ENCODE measurements around the gene LRRC56.
A peak's percentile ranks its signal among the peaks of the same experiment; 100 is the strongest.

Gene LRRC56

DNA sequence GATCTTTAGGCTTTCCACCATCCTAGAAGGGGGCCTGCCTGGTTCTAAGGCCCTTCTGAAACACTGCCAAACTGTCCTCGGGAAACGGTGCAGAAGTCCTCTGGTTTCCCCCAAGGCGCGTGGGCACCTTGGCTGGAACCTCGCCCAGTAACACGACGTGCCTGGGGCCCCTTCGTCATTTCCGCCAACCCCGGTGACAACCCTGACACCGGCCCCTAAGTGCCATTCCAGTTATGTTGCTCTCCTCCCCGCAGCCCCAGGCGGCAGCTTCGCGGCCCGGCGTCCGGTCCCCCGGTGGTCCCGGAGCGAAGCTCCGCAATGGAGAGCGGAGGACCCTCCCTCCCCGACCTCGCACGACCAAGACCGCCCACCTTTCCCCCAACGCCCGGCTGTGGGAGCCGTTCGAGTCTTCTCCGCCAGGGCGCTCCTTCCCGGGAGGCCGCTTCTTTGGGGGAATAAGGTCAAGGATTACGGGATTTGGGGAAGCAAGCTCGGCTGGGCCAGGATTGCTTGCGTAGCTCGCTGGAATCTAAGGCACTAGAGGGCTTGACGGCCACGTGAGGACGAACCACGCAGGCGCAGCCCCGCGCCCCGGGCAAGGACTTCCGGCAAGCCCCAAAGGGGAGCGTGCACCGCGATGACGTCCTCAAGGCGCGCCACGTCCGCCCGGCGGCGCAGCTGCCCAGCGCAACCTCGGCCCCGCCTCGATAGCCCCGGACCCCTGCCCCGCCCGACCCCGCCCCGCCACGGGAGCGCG lies 30.9 kb upstream of the LRRC56 start (continued):
- TF ChIP-seq, protein P1, sequence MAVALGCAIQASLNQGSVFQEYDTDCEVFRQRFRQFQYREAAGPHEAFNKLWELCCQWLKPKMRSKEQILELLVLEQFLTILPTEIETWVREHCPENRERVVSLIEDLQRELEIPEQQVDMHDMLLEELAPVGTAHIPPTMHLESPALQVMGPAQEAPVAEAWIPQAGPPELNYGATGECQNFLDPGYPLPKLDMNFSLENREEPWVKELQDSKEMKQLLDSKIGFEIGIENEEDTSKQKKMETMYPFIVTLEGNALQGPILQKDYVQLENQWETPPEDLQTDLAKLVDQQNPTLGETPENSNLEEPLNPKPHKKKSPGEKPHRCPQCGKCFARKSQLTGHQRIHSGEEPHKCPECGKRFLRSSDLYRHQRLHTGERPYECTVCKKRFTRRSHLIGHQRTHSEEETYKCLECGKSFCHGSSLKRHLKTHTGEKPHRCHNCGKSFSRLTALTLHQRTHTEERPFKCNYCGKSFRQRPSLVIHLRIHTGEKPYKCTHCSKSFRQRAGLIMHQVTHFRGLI (tag by site-specific recombination; IDR thresholded peaks at IDR 0.05) = no peak
- TF ChIP-seq ZNF530 (tag by site-specific recombination; IDR thresholded peaks at IDR 0.05; ENCODE audit: low read depth) = no peak
- peak; percentile 84 for TF ChIP-seq ZNF629 (tag by site-specific recombination; IDR thresholded peaks at IDR 0.05)
- TF ChIP-seq ZNF548 (tag by site-specific recombination; IDR thresholded peaks at IDR 0.05) = no peak
- TF ChIP-seq ZNF791 (tag by site-specific recombination; IDR thresholded peaks at IDR 0.05) = no peak
- TF ChIP-seq, protein P2, sequence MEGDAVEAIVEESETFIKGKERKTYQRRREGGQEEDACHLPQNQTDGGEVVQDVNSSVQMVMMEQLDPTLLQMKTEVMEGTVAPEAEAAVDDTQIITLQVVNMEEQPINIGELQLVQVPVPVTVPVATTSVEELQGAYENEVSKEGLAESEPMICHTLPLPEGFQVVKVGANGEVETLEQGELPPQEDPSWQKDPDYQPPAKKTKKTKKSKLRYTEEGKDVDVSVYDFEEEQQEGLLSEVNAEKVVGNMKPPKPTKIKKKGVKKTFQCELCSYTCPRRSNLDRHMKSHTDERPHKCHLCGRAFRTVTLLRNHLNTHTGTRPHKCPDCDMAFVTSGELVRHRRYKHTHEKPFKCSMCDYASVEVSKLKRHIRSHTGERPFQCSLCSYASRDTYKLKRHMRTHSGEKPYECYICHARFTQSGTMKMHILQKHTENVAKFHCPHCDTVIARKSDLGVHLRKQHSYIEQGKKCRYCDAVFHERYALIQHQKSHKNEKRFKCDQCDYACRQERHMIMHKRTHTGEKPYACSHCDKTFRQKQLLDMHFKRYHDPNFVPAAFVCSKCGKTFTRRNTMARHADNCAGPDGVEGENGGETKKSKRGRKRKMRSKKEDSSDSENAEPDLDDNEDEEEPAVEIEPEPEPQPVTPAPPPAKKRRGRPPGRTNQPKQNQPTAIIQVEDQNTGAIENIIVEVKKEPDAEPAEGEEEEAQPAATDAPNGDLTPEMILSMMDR (tag by site-specific recombination; IDR thresholded peaks at IDR 0.05) = no peak; the same call in 1 of the 2 replicates
- TF ChIP-seq ZNF114 (tag by site-specific recombination; IDR thresholded peaks at IDR 0.05) = no peak
- TF ChIP-seq, protein P3, sequence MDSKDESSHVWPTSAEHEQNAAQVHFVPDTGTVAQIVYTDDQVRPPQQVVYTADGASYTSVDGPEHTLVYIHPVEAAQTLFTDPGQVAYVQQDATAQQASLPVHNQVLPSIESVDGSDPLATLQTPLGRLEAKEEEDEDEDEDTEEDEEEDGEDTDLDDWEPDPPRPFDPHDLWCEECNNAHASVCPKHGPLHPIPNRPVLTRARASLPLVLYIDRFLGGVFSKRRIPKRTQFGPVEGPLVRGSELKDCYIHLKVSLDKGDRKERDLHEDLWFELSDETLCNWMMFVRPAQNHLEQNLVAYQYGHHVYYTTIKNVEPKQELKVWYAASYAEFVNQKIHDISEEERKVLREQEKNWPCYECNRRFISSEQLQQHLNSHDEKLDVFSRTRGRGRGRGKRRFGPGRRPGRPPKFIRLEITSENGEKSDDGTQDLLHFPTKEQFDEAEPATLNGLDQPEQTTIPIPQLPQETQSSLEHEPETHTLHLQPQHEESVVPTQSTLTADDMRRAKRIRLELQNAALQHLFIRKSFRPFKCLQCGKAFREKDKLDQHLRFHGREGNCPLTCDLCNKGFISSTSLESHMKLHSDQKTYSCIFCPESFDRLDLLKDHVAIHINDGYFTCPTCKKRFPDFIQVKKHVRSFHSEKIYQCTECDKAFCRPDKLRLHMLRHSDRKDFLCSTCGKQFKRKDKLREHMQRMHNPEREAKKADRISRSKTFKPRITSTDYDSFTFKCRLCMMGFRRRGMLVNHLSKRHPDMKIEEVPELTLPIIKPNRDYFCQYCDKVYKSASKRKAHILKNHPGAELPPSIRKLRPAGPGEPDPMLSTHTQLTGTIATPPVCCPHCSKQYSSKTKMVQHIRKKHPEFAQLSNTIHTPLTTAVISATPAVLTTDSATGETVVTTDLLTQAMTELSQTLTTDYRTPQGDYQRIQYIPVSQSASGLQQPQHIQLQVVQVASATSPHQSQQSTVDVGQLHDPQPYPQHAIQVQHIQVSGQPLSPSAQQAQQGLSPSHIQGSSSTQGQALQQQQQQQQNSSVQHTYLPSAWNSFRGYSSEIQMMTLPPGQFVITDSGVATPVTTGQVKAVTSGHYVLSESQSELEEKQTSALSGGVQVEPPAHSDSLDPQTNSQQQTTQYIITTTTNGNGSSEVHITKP (tag by site-specific recombination; IDR thresholded peaks at IDR 0.05) = no peak
- TF ChIP-seq ZNF776 (tag by site-specific recombination; IDR thresholded peaks at IDR 0.05; ENCODE audit: borderline replicate concordance) = no peak
- TF ChIP-seq ZNF677 (tag by site-specific recombination; IDR thresholded peaks at IDR 0.05) = no peak
- TF ChIP-seq ZFP3 (tag by site-specific recombination; IDR thresholded peaks at IDR 0.05; ENCODE audit: low read depth) = no peak
- TF ChIP-seq IKZF3 (tag by site-specific recombination; IDR thresholded peaks at IDR 0.05) = peak; percentile 40; the same call in 1 of the 2 replicates
- peak; percentile 59; the same call in 1 of the 2 replicates for TF ChIP-seq SP3 (tag by site-specific recombination; IDR thresholded peaks at IDR 0.05)
- no peak for TF ChIP-seq ZNF311 (tag by site-specific recombination; IDR thresholded peaks at IDR 0.05; ENCODE audit: borderline replicate concordance)
- TF ChIP-seq, protein P4, sequence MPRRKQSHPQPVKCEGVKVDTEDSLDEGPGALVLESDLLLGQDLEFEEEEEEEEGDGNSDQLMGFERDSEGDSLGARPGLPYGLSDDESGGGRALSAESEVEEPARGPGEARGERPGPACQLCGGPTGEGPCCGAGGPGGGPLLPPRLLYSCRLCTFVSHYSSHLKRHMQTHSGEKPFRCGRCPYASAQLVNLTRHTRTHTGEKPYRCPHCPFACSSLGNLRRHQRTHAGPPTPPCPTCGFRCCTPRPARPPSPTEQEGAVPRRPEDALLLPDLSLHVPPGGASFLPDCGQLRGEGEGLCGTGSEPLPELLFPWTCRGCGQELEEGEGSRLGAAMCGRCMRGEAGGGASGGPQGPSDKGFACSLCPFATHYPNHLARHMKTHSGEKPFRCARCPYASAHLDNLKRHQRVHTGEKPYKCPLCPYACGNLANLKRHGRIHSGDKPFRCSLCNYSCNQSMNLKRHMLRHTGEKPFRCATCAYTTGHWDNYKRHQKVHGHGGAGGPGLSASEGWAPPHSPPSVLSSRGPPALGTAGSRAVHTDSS (tag by site-specific recombination; IDR thresholded peaks at IDR 0.05) = no peak
- no peak for TF ChIP-seq ZNF510 (tag by site-specific recombination; IDR thresholded peaks at IDR 0.05; ENCODE audit: insufficient replicate concordance)
- TF ChIP-seq, protein P5, sequence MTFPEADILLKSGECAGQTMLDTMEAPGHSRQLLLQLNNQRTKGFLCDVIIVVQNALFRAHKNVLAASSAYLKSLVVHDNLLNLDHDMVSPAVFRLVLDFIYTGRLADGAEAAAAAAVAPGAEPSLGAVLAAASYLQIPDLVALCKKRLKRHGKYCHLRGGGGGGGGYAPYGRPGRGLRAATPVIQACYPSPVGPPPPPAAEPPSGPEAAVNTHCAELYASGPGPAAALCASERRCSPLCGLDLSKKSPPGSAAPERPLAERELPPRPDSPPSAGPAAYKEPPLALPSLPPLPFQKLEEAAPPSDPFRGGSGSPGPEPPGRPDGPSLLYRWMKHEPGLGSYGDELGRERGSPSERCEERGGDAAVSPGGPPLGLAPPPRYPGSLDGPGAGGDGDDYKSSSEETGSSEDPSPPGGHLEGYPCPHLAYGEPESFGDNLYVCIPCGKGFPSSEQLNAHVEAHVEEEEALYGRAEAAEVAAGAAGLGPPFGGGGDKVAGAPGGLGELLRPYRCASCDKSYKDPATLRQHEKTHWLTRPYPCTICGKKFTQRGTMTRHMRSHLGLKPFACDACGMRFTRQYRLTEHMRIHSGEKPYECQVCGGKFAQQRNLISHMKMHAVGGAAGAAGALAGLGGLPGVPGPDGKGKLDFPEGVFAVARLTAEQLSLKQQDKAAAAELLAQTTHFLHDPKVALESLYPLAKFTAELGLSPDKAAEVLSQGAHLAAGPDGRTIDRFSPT (tag by site-specific recombination; IDR thresholded peaks at IDR 0.05) = peak; percentile 32; the same call in 1 of the 2 replicates
- no peak for TF ChIP-seq HOXC10 (CRISPR knock-in tag; IDR thresholded peaks at IDR 0.05)
- peak; percentile 47; the same call in 1 of the 2 replicates for TF ChIP-seq ZBTB8A (tag by site-specific recombination; IDR thresholded peaks at IDR 0.05)
- peak; percentile 51 for TF ChIP-seq ZFHX2 (tag by site-specific recombination; conservative IDR thresholded peaks at IDR 0.05)
- peak; percentile 29; the same call in 1 of the 2 replicates for TF ChIP-seq WT1 (tag by site-specific recombination; IDR thresholded peaks at IDR 0.05)
- TF ChIP-seq ZNF624 (tag by site-specific recombination; IDR thresholded peaks at IDR 0.05) = no peak
- no peak for TF ChIP-seq FEZF1 (tag by site-specific recombination; IDR thresholded peaks at IDR 0.05)
- no peak for TF ChIP-seq ZNF747 (tag by site-specific recombination; IDR thresholded peaks at IDR 0.05)
- no peak for TF ChIP-seq ZSCAN30 (tag by site-specific recombination; IDR thresholded peaks at IDR 0.05)
- TF ChIP-seq, protein P6, sequence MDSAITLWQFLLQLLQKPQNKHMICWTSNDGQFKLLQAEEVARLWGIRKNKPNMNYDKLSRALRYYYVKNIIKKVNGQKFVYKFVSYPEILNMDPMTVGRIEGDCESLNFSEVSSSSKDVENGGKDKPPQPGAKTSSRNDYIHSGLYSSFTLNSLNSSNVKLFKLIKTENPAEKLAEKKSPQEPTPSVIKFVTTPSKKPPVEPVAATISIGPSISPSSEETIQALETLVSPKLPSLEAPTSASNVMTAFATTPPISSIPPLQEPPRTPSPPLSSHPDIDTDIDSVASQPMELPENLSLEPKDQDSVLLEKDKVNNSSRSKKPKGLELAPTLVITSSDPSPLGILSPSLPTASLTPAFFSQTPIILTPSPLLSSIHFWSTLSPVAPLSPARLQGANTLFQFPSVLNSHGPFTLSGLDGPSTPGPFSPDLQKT (IDR thresholded peaks at IDR 0.05; ENCODE audit: borderline replicate concordance, low read depth, low read length) = peak; percentile 38; the same call in 1 of the 2 replicates
- TF ChIP-seq HOXA7 (CRISPR knock-in tag; IDR thresholded peaks at IDR 0.05; ENCODE audit: borderline replicate concordance) = no peak

All from HEK293 (cell line).